A673 (cell line): ENCODE measurements around the gene ZNF160.

ENCODE experiments used
- EZH2 ChIP-seq: fragments of 200-600 bp; sonication (generic); IDR thresholded peaks from 2 replicates; pipeline ENCODE4 v1.6.1; 2017; ENCODE audit warnings: borderline replicate concordance, low read depth, mild to moderate bottlenecking, mixed read lengths, antibody characterized with exemption, low read length; ENCODE audit not compliant: poor library complexity, severe bottlenecking
- TF ChIP-seq, protein P1 (sequence below): fragments of 300-800, 200-600 bp; sonication (generic); conservative IDR thresholded peaks from 2 replicates; pipeline ENCODE4 v1.5.1; 2017; ENCODE audit warnings: low read depth, mild to moderate bottlenecking, antibody characterized with exemption, low read length, moderate library complexity, mixed read lengths

DNA sequence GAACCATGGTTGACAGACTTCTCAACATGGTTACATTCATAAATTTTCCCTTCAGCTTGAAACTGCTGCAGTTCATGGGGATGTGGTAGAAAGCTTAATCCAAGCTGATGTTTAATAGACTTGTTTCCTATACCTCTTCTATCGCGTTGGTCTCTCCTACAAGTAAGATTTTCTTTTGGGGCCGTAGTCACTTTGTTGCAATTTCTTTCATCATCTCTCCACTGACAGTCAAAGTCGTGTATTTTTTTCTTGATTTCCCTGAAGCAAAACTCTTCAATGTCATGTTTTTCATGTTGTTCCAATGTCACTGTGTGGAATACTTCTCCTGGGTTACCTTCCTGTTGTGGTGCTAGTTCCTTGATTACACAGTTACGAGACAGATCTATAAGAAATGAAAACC, 6.3 kb upstream of the ZNF160 start:
- TF ChIP-seq, protein P1, sequence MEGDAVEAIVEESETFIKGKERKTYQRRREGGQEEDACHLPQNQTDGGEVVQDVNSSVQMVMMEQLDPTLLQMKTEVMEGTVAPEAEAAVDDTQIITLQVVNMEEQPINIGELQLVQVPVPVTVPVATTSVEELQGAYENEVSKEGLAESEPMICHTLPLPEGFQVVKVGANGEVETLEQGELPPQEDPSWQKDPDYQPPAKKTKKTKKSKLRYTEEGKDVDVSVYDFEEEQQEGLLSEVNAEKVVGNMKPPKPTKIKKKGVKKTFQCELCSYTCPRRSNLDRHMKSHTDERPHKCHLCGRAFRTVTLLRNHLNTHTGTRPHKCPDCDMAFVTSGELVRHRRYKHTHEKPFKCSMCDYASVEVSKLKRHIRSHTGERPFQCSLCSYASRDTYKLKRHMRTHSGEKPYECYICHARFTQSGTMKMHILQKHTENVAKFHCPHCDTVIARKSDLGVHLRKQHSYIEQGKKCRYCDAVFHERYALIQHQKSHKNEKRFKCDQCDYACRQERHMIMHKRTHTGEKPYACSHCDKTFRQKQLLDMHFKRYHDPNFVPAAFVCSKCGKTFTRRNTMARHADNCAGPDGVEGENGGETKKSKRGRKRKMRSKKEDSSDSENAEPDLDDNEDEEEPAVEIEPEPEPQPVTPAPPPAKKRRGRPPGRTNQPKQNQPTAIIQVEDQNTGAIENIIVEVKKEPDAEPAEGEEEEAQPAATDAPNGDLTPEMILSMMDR, result no peak
- no peak for TF ChIP-seq EZH2
